ENCODE data around the gene FKBP5. TPM values are rescaled to one million over a fixed set of nuclear protein-coding genes. Genes with fewer than 3 reads are reported as not detected.

FKBP5 gene
- total RNA-seq, 1 donor = 1.3 TPM

DNA sequence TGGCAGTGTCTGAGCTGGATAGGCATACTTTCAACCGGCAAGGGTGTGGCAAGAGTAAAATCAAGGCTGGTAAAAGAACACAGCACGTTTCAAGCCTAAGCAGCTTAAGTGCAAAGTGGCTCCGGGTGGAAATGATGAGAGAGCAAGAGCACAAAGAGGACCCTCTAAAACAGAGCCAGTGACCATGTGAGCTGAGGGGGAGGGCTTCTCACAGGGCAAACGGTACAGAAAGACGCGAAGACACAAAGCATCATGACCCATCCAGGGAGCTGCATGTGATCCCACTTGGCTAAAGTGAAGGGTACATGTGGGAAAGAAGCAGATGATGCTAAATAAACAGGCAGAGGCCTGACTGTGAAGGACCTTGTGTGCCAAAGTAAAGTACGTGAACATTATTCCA is 25.7 kb downstream of the FKBP5 start:
- TF ChIP-seq, protein P1, sequence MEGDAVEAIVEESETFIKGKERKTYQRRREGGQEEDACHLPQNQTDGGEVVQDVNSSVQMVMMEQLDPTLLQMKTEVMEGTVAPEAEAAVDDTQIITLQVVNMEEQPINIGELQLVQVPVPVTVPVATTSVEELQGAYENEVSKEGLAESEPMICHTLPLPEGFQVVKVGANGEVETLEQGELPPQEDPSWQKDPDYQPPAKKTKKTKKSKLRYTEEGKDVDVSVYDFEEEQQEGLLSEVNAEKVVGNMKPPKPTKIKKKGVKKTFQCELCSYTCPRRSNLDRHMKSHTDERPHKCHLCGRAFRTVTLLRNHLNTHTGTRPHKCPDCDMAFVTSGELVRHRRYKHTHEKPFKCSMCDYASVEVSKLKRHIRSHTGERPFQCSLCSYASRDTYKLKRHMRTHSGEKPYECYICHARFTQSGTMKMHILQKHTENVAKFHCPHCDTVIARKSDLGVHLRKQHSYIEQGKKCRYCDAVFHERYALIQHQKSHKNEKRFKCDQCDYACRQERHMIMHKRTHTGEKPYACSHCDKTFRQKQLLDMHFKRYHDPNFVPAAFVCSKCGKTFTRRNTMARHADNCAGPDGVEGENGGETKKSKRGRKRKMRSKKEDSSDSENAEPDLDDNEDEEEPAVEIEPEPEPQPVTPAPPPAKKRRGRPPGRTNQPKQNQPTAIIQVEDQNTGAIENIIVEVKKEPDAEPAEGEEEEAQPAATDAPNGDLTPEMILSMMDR (IDR thresholded peaks at IDR 0.05; ENCODE audit: insufficient read depth, low read depth, low read length) = no peak
- H3K4me3 ChIP-seq (ENCODE audit: low read depth, low read length) = no peak overlapping the region
- DNase-seq (ENCODE audit: low read depth) = peak; percentile 39

DNA sequence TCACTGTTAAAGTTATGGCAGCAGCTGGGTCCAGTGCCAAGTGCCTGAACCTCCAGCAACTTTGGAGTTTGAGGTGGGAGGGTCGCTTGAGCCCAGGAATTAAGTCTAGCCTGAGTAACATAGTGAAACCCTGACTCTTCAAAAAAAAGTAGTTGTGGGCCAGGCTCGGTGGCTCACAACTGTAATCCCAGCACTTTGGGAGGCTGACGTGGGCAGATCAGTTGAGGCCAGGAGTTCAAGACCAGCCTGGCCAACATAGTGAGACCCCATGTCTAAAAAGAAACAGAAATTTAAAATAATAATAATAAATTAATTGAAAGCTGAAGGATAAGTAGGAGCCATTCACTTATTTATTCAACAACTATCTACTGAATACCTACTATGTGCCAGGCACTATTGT is 33.8 kb downstream of the FKBP5 start:
- DNase-seq (ENCODE audit: low read depth) = no peak
- H3K4me3 ChIP-seq (ENCODE audit: low read depth, low read length) = no peak overlapping the region
- TF ChIP-seq, protein P1 (IDR thresholded peaks at IDR 0.05; ENCODE audit: insufficient read depth, low read depth, low read length) = no peak

DNA sequence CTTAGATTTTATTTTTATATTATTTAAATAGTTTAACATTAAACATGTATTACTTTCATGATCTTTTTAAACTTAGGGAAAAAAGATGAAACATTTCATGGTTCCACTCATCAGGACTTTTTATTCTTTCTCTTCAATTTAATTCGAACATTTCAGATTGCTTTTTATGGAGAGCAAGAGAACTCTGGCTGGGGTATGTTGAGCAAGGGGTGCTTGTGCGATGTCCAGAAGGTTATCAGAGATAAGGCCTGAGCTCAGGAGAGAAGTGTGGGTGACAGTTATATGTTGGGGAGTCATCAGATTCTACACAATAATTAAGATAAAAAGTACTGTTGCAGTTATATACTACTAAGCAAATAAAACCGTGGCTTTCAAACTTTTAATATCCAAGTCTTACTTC is 37.5 kb downstream of the FKBP5 start:
- TF ChIP-seq, protein P1 (IDR thresholded peaks at IDR 0.05; ENCODE audit: insufficient read depth, low read depth, low read length) = no peak
- no peak for DNase-seq (ENCODE audit: low read depth)
- H3K4me3 ChIP-seq (ENCODE audit: low read depth, low read length) = no peak overlapping the region

DNA sequence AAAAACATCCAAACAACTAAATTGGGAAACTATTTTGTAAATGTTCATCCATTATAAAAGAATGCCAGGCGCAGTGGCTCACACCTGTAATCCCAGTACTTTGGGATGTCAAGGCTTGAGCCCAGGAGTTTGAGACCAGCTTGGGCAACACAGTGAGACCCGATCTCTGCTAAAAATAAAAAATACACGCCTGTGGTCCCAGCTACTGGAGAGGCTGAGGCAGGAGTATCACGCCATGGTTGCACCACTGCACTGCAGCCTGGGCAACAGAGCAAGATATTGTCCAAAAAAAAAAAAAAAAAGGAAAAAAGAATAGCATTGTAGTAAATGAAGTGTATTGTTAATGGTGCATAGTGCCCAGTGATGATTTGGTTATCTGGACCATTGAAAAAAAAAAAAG is 38.7 kb downstream of the FKBP5 start:
- no peak overlapping the region for H3K4me3 ChIP-seq (ENCODE audit: low read depth, low read length)
- TF ChIP-seq, protein P1 (IDR thresholded peaks at IDR 0.05; ENCODE audit: insufficient read depth, low read depth, low read length) = no peak
- no peak for DNase-seq (ENCODE audit: low read depth)

DNA sequence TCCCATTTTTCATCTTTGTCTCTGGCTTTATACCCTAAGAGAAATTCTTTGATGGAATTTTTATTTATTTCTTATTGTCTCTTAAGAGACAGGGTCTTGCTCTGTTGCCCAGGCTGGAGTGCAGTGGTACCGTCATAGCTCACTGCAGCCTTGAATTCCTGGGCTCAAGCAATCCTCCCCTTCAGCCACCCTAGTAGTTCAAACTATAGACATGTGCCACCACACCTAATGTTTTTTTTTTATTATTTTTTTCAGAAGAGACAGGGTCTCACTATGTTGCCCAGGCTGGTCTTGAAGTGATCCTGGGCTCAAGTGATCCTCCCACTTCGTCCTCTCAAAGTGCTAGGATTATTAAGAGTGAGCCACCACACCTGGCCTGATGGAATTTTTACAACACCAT is 40.5 kb downstream of the FKBP5 start:
- H3K4me3 ChIP-seq (ENCODE audit: low read depth, low read length) = no peak overlapping the region
- no peak for DNase-seq (ENCODE audit: low read depth)
- TF ChIP-seq, protein P1 (IDR thresholded peaks at IDR 0.05; ENCODE audit: insufficient read depth, low read depth, low read length) = no peak

DNA sequence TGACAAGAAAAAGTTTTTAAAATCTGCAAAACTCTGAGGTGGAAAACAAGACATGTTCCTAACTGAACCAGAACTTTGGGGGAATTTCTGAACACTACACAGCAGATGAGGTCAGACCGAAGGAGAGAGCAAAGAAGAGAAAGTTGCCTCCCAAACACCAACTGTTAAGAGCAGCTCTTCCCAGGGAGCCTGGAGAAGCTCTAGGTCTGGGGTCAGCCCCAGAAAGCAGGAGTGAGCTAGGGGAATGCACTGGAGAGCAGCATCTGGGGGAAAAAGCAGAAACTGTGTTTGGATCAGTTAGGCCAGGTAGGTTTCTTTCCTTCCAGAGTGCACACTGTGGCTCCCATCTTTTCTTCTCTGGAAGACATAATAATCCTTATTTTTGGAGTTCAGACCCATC is 41.3 kb downstream of the FKBP5 start:
- TF ChIP-seq, protein P1 (IDR thresholded peaks at IDR 0.05; ENCODE audit: insufficient read depth, low read depth, low read length) = no peak
- no peak overlapping the region for H3K4me3 ChIP-seq (ENCODE audit: low read depth, low read length)
- DNase-seq (ENCODE audit: low read depth) = no peak

DNA sequence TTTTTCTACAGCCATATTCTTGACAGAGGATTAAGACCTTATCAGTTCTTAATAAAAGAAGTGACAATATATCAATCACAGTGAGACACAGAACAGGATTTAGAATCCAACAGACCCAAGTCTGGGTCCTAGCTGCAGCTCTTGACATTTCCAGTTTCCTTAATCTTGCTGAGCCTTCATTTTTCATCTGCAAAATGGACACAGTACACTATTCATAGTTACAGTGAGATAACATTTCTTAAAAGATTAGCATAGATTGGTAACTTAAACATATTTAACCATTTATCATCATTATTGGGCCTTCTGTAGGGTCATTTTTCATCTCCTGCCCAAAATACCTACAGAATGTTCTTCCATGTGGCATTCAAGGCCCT is 45.6 kb downstream of the FKBP5 start:
- DNase-seq (ENCODE audit: low read depth) = no peak
- H3K4me3 ChIP-seq (ENCODE audit: low read depth, low read length) = no peak overlapping the region
- TF ChIP-seq, protein P1 (IDR thresholded peaks at IDR 0.05; ENCODE audit: insufficient read depth, low read depth, low read length) = no peak
